OCI-LY3 (cell line): ENCODE results near the gene CCDC90B.

Experiments used
- CTCF ChIP-seq: fragments of 200-600, 300-600 bp; sonication (generic); IDR thresholded peaks from 2 replicates; pipeline ENCODE4 v1.5.1; 2014; ENCODE audit warnings: antibody characterized with exemption, low read length, low read depth
- EZH2phosphoT487 ChIP-seq: fragments of 200-600 bp; shearing (Covaris generic); IDR thresholded peaks from 2 replicates; pipeline ENCODE4 v1.6.1; 2018; ENCODE audit warnings: antibody characterized with exemption, mixed run types, low read depth

GRCh38 chr11:83306200-83307080, 20.3 kb upstream of the CCDC90B start:
- TF ChIP-seq CTCF (no peak), EZH2phosphoT487 (no peak)
